ENCODE results near the gene SLC4A1AP.
"Not testable (repeated sequence)": the region's sequence is repeated elsewhere in the genome, so short reads cannot be mapped to it uniquely, and the experiment has no call there.

The SLC4A1AP gene

DNA sequence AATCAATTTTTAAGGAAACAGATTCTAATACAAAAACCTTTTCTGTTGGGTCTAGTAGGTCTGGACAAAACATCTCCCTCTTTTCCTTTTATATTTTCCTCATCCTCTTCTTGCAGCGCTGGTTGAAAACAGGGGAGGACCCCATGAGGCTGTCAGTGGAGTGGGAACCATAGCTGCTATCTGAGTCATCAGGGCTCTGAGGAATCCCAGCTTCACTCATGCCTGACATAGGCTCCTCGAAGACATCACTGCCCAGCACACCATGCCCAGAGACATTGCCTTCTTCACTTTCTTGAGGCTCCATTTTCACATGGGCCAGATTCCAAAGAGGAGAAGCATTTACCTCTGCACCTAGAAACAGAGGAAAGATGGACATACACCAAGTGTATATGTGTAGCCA lies 10.3 kb upstream of the SLC4A1AP start:
- no peak for DNase-seq

DNA sequence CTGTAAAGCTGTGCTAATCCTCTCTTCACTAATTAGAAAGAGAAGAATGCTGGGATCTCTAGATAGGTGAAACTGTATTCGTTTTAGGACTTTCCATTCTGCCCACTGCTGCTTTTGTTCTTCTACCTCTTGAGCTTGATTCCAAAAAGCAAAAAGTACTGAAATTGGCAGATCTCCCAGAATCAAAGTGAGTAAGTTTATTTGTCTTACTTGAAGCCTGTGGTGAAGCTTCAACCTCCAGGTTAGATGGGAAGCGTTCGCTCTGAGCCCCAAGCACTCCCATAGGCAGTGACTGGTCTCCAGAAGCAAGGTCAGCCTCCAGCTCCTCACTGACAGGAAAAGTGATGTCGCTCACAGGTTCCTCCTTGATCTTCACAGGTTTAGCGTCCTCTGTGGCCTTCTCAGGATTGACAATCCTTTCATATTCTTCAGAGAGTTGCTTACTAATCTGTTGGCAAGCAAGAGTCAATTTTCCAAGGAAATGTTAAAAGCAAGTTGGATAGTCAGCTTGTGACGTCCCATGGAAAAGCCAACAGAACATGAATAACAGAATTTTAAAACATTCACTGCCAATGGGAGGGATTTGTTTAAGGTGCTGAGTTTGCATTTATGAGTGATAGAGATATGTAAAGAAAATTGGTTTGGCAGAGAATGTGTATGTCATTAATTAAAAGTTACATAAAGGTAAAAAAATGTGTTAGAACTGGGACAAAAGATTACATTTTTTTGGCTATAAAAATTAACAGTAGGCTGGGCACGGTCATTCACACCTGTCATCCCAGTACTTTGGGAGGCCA lies 8.3 kb upstream of the SLC4A1AP start:
- DNase-seq: no peak

DNA sequence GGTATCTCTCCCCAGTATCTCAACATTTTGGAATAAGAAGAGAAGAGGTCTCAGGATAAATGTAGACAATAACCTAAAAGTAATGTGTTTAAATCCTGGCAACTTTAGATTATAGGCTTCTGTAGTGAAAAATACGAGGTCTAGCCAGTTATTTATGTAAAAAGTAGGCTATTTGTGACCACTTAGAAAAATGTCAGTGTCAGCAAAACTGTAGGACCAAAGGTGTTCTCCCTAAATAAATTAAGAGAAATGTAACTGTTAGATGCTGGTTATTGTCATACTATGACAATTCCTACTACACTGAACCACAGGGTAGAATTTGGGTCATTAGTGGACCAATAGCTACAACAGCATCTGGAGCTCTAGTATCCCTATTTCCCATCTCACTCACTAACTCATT lies 2.3 kb upstream of the SLC4A1AP start:
- DNase-seq: no peak

DNA sequence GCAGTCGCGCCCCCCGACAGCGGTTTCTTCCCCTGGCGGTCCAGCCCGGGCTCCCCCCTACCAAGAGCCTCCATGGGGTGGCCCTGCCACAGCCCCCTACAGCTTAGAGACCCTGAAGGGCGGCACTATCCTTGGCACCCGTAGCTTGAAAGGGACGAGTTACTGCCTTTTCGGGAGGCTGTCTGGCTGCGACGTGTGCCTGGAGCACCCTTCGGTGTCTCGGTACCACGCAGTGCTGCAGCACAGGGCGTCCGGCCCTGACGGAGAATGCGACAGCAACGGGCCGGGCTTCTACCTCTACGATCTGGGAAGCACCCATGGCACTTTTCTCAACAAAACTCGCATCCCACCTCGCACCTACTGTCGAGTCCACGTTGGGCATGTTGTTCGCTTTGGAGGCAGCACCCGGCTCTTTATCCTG lies 475 bp downstream of the SLC4A1AP start:
- DNase-seq: no peak

DNA sequence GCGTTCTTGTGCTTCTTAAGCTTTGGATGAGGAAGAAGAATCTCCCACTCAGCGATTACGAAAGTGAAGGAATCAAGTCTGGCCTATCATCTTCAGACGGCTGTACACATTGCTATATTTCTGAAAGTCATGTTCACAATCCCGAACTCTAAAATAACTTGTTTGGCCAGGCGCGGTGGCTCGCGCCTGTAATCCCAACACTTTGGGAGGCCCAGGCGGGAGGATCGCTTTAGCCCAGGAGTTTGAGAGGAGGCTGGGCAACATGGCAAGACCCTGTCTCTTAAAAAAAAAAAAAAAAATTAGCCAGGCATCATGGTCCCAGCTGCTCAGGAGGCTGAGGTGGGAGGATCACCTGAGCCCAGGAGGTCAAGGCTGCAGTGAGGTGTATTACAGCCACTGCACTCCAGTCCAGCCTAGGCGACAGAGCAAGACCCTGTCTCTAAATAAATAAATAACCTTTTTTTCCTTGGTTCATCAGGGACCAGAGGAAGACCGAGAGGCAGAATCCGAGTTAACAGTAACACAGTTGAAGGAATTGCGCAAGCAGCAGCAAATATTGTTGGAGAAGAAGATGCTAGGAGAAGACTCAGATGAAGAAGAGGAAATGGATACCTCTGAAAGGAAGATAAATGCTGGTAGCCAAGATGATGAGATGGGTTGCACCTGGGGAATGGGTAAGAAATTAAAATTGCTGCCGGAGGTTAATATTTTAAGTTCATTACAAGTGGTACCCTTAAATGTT lies 1.1 kb downstream of the SLC4A1AP start:
- DNase-seq: no peak

DNA sequence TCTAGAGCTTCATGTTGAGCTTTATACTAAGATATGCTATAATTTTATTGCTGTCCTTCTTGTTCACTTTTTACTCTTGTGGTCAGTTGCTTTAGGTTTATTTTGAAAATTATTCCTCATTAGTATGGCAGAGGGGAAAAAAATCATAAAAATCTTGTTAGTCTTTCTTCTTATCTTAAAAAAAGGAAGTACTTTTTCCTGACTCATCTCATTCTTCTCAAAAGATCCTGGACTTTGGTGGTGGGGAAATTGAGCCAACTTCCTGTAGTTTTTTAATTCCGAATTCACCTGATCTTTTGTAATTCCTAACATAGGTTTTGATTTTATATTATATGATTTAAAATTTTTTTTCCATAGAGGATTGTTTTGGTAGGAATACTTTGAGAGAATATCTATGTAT lies 3.8 kb downstream of the SLC4A1AP start:
- DNase-seq: no peak

DNA sequence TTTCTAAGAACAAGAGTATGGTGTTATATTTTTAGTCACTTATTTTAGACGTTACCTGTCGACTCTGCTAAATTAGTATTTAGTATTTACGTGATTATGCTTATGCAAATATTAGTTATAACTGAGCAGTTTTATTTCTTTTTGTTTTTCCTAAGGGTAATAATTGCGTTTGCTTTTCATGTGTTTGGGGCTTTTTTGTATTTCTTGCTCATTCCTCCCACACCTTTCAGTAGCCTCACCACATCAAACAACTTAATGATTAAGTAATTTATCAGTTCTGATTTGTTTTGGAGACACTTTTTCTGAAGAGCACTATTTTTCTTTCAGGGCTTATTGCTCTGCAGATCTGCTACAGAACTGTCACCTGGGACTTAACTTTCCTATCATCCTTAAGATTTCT lies 7.5 kb downstream of the SLC4A1AP start:
- DNase-seq: no peak

DNA sequence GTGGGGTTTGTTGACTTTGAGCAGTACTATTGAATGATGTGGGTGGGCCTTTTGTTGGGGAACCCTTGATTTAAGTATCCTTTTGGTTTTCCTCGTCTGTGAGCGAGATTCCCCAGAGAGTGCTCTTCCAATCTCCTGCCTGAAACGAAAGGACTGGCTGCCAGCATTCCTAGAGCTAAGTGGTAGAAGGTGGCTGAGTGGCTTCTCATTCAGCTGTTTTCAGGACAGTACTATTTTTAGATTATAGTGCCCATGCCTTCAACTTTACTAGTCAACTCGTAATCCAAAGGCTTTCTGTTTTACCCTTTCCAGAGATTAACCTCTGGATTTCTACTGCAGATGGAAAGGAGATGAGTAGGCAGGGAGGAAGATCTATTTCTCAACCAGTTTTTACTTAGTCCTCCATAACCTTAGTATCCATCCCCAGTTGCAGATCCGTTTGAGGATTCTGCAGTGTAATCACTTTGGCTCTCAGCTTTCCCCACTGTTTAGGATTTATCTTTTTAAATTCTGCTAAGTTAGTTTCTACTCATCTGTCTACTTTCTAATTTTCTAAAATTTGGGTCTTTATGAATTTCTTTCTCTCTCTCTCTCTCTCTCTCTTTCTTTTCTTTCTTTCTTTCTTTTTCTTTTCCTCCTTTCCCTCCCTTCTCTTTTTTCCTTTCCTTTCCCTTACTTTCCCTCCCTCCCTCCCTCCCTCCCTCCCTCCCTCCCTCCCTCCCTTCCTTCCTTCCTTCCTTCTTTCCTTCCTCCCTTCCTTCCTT lies 9.2 kb downstream of the SLC4A1AP start:
- no peak for DNase-seq

DNA sequence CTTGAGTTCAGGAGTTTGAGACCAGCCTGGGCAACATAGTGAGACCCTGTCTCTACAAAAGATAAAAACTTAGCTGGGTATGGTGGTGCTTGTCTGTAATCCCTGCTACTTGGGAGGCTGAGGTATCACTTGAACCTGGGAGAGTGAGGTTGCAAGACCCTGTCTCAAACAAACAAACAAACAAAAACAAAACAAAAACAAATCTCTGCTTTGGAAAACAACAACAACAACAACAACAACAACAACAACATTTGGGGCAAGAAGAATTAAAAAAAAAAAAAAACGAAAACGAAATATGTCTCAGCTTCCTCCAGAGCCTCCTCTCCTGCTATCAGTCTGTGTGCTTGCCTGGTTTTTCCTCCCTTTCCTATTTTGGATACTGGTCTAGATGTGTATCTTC lies 16.9 kb downstream of the SLC4A1AP start:
- DNase-seq: no peak

DNA sequence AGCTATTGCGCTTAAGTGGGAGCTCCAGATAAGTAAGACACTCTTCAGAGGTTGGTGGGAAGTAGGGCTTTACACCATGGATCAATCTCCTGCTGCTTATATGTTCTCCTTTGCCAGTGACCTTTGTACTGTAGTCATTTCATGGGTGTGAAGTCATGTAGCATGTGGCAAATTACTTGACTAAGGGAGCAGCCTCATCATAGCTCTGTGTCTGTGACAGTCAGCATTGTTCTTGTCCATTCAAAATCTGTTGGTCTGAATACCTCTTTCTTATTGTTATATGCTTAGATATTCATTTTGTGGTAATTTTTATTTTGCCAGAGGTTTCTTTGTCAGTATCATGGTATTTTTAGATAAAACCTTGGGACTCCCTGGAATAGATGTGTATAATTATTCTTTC lies 18.2 kb downstream of the SLC4A1AP start:
- DNase-seq: no peak

DNA sequence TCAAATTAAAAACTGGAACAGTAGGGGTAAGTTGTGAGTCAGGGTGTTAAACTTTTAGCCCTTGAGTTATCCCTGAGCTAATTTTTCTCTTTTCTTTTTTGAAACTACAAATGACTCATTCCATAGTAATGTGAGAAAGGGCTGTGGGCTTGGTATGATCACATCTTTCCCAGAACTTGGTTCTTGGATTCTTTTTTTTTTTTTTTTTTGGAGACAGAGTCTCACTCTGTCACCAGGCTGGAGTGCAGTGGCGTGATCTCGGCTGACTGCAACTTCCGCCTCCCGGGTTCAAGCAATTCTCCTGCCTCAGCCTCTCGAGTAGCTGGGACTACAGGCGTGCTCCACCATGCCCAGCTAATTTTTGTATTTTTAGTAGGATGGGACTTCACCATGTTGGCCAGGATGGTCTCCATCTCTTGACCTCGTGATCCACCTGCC lies 18.7 kb downstream of the SLC4A1AP start:
- not testable (repeated sequence) for DNase-seq

DNA sequence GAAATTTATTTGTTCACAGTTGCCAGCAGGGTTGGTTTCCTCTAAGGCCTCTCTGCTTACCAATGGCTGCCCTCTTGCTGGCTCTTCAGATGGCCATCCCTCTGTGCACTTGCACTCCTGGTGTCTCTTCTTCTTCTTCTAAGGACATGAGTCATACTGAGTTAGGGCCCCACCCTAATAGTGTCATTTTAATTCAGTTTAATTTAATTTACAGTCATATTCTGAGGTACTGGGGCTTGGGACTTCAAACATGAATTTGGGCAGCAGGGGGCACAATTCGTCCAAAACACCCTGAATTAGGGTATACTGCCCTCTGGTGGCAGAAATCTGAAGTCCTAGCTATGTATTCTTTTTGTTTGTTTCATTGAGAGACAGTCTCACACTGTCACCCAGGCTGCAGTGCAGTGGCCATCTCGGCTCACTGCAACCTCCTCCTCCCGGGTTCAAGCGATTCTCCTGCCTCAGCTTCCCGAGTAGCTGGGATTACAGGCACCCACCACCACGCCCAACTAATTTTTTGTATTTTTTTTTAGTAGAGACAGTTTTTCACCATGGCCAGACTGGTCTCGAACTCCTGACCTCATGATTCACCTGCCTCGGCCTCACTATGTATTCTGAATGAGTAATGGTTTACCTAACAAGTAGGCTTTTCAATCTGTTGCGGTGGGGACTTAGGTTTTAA lies 19.8 kb downstream of the SLC4A1AP start:
- DNase-seq: peak; percentile 66

DNA sequence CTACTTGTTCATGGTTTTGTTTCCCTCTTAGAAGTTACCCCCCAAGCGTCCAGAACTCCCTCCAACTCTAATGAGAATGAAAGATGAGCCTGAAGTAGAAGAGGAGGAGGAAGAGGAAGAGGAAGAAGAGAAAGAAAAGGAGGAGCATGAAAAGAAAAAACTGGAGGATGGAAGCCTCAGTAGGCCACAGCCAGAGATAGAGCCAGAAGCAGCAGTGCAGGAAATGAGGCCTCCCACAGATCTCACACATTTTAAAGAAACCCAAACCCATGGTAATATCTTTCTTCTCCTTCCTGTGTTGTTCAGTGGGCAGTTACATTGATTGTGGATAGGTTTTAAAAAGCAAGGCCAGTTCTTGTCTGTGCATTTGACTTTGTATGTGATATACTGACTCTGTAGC lies 21.3 kb downstream of the SLC4A1AP start:
- DNase-seq: not testable (repeated sequence)

DNA sequence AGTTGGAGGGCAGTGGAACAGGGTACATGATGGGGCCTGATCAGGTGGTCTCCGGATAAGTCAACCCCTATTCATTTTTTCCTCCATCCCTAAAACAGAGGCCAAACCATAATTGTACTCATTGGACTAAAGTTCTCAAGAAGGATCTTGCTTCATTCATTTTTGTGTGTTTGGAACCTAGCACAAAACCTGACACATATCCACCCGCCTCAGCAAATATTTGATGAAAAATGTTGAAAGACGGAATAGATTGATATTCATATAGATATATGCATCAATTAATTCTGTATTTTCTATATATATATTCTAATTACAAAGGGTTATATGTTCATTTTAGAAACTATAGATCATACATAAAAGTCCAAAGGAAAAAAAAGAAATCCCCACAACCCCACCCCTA lies 21.9 kb downstream of the SLC4A1AP start:
- DNase-seq: no peak

DNA sequence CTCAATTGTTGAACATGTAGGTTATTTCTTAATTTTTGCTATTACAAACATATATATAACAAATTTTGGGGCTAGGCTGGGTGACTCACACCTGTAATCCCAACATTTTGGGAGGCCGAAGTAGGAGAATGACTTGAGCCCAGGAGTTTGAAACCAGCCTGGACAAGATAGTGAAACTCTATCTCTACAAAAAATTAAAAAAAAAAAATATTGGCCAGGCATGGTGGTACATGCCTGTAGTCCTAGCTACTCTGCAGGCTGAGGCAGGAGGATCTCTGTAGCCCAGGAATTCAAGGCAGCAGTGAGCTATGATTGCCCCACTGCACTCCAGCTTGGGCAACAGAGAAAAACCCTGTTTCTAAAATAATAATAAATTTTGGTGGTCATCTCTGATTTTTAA lies 23.5 kb downstream of the SLC4A1AP start:
- DNase-seq: no peak

DNA sequence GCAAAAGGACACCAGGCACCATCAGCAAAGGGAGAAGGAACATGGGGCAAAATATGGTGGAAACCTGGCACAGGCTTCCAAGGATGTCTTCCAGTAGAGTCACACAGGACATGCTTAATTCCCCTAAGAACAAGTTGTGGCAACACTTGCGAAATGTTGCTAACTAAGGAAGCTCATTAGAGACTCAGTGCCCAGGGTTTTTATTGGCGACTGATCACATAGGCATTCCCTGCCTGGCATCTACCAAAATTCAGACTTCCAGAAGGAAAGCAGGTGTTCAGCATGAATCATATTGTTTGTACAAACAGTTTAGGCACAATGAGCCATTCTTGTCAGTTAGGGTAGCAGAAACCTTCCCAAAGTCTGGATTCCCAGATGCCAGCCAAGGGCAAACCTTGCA lies 25.7 kb downstream of the SLC4A1AP start:
- no peak for DNase-seq

DNA sequence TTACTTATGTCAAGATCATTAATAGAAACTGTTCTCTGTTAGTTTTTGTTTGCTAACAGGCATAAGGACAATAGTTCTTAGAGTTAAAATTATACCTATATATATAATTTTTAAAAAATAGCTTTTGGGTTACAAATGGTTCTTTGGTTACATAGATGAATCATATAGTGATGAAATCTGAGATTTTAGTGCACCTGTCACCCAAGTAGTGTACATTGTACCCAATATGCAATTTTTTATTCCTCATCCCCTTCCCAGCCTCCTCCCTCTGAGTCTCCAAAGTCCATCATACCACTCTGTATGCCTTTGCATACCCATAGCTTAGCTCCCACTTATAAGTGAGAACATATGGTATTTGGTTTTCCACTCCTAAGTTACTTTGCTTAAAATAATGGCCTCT lies 26.4 kb downstream of the SLC4A1AP start:
- DNase-seq: no peak

DNA sequence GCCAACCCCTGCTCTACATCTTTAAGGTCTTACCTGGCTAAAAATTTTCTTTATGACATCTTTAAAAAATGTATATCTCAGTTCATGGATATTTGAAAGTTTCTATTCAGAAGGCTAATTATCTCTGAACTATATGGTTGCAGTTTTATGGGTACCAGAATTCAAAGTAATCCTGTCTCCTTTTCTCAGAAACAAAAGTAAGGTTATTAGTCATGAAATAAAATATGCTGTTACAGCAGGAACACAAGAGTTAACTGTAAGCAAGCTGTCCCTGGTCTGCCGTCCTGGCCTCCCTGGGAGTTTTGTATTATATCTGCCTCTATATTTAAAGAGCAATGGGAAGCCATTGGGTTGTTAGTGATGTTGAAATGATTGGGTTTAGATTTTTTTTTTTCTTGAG lies 34.0 kb downstream of the SLC4A1AP start:
- no peak for DNase-seq

DNA sequence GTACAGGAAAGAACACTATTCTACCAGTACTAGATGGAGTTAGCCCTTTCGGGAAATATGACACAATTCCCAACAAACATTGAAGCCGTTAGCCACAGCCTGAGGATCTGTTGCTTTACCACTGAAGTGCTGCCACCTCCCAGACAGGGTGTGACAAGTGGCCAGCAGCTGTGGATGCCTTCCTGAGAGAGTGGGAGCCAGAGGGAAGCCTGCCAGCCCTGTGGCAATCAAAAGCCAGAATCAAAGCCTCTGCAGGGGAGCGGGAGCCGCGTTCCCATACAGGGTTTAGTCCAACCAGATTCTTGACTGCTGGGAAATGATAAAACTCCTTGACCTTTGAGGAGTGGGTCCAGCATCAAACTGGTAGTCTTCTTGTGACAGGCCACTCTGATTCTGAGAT lies 38.0 kb downstream of the SLC4A1AP start:
- DNase-seq: no peak

DNA sequence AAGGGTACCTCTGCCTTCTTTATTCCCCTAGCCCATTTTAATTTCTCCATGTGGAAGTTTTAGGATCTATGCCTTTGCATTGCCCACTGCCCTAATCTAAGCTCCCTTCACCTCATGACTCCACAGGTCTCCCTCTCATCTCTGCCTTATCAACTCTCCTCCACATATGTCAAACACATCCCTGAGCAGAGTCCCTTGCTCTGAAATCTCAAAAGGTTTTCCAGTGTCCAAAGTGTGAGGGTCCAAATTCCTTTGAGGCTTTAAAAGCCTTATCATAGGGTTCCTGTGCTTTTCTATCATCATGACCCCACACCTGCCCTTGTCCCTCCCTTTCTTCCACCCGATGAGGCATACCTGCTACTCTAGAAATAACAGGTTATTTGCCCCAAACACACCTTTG lies 38.6 kb downstream of the SLC4A1AP start:
- DNase-seq: no peak

DNA sequence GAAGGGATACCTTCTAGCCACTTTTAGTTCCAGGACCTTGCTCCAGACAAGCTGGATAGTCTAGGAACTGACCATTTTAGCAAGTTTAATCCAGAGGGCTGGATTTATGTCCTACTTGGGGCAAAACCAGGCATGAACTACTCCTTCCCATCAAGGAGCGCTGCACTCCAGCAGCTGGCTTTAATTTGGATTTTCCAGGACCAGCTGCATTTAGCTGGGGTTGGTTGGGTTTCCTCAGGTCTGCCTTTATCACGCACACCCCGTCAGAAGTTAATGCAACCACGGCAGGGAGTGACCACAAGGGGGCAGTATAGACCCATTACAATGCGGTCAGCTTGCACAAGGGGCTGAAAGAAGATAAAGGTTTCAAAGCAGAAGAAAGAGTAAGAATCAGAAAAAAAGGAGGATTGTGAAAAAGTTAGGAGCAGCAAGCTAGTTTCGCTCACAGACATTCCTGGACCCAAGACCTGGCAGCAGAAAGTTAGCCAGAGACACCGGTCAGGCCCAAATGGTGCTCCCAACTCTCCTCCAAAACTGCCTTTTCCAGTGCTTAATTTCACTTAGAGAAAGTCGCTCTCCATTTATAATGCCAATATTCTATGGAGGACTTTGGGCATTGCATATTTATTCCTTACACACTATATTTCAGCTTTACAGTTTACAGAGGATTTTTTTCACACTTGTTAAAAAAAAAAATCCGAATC lies 40.1 kb downstream of the SLC4A1AP start:
- DNase-seq: peak; percentile 63

DNA sequence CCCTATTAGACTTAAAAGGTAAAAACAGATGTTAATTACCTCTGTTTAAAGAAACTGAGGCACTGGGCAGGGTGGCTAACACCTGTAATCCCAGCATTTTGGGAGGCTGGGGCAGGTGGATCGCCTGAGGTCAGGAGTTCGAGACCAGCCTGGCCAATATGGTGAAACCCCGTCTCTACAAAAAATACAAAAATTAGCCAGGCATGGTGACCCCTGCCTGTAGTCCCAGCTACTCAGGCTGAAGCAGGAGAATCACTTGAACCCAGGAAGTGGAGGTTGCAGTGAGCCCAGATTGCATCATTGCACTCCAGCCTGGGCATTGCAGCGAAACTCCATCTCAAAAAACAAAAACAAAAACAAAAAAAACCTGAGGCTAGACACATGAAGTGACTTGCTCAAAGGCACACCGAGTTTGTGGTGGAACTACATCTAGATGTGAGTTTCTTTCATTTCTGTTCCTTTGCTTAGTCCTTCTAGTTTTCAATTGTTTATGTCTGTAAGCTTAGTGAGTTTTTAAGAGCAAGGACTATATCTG lies 40.7 kb downstream of the SLC4A1AP start:
- DNase-seq: no peak

Data from activated effector memory CD4-positive, alpha-beta T cell treated with Interleukin-2 at 50 U/mL for 16 hours (primary cell).